ENCODE measurements around the gene MAPRE2.

DNA sequence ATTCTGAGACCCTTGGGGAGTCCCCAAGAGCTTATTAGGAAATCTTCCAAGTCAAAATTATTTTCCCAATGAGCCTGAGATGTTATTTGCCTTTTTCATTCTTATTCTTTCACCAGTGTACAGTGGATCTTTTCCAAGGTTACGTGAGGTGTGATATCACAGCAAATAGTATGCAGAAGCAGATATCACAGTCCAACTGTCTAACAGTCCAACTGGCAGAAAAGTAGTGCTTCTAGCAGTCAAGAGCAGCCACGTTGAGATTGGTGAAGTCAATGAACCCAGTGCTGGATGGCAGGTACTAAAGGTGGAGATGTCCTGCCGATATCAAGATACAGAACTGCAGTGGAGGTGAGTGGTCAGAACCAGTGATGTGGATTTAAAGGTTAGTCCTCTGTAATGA is 120.7 kb downstream of the MAPRE2 start:
- TF ChIP-seq, protein P1, sequence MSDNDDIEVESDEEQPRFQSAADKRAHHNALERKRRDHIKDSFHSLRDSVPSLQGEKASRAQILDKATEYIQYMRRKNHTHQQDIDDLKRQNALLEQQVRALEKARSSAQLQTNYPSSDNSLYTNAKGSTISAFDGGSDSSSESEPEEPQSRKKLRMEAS (IDR thresholded peaks at IDR 0.05), result no peak
- TF ChIP-seq TEAD4 (IDR thresholded peaks at IDR 0.05) (no peak), TAF1 (IDR thresholded peaks at IDR 0.05; ENCODE audit: low read depth) (no peak), FOXM1 (IDR thresholded peaks at IDR 0.05; ENCODE audit: borderline replicate concordance, low read depth) (no peak), TCF12 (IDR thresholded peaks at IDR 0.05; ENCODE audit: low read depth) (no peak), ZBTB7A (IDR thresholded peaks at IDR 0.05; ENCODE audit: low read depth) (no peak), EP300 (IDR thresholded peaks at IDR 0.05; ENCODE audit: borderline replicate concordance) (no peak), EGR1 (IDR thresholded peaks at IDR 0.05) (no peak)
- TF ChIP-seq, protein P2, sequence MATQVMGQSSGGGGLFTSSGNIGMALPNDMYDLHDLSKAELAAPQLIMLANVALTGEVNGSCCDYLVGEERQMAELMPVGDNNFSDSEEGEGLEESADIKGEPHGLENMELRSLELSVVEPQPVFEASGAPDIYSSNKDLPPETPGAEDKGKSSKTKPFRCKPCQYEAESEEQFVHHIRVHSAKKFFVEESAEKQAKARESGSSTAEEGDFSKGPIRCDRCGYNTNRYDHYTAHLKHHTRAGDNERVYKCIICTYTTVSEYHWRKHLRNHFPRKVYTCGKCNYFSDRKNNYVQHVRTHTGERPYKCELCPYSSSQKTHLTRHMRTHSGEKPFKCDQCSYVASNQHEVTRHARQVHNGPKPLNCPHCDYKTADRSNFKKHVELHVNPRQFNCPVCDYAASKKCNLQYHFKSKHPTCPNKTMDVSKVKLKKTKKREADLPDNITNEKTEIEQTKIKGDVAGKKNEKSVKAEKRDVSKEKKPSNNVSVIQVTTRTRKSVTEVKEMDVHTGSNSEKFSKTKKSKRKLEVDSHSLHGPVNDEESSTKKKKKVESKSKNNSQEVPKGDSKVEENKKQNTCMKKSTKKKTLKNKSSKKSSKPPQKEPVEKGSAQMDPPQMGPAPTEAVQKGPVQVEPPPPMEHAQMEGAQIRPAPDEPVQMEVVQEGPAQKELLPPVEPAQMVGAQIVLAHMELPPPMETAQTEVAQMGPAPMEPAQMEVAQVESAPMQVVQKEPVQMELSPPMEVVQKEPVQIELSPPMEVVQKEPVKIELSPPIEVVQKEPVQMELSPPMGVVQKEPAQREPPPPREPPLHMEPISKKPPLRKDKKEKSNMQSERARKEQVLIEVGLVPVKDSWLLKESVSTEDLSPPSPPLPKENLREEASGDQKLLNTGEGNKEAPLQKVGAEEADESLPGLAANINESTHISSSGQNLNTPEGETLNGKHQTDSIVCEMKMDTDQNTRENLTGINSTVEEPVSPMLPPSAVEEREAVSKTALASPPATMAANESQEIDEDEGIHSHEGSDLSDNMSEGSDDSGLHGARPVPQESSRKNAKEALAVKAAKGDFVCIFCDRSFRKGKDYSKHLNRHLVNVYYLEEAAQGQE (IDR thresholded peaks at IDR 0.05; ENCODE audit: low read depth), result no peak
